HG03342 (cell line): Measurements from ENCODE around the gene FGF14.

ENCODE experiments used
- ATAC-seq: cut with Tn5 transposase; IDR thresholded peaks from one replicate; pipeline ENCODE4 v1.9.1; 2021; ENCODE audit warnings: mild to moderate bottlenecking, moderate library complexity; ENCODE audit not compliant: unreplicated experiment

FGF14 gene

DNA sequence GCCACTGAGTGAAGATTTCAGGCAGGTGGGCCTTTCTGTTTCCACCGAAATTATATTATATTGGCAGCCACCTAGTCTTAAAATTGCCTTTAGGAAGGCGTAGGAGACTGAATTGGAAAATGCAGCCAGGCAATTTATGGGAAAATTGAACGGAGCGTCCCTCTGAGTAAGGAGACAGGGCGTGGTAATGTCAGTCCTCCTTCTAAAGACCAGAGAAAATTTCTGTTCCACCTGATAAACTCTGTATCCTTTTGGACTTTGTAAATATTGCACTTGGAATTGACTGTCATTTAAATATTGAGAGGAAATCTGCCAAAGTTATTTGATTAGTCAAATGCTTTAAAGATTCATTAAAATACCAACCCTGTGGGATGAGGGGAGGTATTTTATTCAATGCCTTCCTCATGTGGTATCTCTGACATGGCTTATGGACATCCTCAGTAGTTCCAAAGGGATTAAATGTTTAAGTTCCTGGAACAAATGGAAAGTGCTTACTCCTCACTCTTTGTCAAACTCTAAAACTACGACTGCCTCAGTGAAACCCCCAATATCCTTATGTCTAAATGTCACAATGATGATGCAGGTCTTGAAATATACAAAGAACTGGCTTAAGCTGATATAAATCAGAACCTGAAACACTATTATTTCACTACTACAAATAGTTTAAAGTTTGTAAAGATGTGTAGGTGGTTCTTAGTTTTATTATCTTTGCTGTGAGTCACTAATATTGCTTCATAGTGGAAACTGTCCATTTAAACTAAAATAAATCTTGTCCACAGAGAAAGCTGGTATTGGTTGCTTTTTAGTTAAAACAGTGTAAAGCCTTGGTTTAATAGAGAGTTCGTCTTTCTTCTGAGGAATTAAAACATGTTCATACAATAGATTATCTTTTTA, 203.2 kb downstream of the FGF14 start:
- ATAC-seq = no peak

DNA sequence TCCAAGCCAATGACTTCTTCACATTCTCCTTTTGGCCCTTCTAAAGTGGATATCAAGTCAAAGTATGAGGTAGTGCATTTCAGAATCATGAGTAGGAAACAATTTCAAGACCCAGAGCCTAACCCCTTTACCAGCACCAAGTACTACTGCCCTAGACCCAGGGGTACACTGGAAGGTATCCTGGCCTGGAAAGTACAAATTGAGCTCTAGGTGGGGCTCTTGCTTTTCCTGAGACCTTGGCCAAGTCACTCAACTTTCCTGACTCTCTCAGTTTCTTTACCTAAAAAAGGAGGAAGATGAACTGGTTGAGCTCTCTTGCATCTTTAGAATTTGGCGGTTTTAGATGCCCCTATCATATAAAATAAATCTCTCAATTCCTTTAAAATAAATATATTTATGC, 204.7 kb downstream of the FGF14 start:
- no peak for ATAC-seq

DNA sequence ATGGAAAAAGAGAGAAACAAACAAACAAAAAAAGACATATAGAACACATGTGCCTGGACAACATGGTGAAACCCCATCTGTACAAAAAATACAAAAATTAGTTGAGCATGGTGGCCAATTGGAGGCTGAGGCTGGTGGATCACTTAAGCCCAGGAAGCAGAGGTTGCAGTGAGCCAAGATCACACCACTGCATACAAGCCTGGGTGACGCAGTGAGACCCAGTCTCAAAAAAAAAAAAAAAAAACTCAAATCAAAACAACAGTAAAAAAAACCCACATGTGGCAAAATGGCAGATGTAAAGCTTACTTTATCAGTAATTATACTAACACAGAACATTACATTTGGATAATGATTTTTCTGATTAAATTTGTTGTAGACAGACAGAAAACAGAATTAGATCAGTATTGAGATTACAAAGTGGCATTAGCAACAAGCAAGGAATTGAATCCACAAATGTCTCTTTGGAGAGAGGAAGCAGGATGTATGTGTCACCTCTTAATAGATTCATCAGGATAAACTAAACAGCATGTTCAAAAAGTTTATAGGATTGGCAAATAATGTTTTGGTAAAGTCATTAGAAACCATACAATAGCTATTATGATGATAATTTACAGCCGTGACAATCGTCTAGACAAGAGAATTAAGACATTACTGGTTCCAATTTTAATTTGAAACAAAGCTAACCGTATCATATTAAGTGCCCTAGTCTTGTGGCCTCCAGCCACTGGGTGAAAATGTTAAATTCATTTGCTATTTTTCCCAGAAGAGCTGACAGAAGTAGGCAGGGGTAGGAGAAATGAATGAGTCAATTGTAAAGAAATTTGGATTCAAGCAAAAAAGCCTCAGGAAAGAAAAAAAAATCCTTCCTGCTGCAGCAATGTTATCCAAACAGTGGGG, 206.0 kb downstream of the FGF14 start:
- ATAC-seq = no peak

DNA sequence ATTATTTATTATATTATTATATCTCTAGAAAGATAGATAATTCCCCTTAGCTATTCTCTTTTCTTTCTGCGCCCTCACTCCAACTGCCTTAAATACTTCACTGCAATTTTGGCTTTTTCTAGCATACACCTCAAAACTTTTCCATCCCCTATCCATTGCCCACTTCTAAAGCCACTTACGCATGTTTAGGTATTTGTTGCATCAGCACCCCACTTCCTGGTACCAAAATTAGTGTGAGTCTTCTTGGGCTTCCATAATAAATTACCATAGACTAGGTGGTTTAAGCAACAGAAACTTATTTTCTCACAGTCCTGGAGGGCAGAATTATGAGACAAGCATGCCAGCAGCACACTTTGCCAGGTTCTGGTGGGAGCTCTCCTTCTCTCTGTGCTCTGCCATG, 209.0 kb downstream of the FGF14 start:
- ATAC-seq = no peak

DNA sequence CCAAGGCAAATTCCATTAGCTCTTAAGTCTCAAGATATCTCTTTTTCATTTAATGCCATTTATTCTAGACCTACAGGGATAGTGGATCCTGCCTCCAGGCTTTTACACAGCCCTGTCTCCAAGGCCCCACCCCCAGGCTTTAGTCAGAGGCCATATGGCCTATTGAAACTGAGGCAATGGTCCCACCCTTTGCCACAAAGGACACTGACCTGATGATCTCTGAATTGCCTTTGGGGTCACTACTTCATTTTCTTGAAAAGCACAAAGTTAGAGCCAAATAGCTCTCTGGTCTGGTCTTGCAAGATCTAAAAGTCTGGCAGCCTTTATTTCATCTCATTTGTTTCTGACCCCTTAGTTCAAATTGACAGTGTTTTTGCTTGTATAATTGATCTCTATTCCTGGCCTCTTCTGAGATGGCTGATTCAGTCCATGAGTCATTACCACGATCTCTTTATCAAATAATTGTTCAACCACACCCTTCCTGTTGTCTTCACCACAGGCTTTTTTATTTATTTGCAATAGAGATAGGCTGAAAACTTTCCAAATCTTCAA, 209.8 kb downstream of the FGF14 start:
- no peak for ATAC-seq

DNA sequence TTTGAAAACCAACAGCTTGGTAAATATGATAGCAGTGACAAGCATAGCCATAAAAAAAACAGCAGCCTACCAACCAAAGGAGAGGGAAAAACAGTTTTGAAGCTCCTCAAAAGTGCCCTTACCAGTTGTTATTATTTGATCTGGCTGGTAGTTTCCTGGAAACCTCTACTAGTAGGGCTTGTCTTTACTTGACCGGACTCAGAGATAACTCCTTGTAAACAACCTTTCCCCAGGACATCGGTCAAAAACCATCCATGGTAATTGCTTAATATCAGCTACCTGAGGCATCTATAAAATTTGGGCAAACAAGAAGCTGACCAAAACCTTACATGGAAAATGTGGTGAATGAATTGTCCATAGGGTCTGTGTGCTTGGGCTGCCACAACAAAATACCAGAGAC, 210.9 kb downstream of the FGF14 start:
- ATAC-seq = no peak

DNA sequence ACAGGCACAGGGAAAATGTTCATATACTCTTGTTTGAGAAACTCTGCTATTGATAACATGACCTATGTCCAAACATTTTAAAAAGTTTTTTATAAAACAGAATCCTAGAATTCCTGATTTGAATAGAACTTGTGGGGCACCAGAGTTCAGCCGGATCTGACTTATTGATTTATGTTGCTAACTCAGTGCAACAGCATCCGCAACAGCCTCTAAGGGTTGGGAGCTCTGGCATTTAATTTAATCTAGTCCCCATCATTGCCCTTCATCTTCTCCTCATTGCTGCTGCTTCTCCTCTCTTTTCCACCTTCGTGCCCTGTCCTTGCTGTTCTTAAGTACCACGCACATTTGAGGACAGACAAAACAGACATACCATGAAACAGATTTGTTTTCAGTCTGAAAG, 214.5 kb downstream of the FGF14 start:
- ATAC-seq = no peak

DNA sequence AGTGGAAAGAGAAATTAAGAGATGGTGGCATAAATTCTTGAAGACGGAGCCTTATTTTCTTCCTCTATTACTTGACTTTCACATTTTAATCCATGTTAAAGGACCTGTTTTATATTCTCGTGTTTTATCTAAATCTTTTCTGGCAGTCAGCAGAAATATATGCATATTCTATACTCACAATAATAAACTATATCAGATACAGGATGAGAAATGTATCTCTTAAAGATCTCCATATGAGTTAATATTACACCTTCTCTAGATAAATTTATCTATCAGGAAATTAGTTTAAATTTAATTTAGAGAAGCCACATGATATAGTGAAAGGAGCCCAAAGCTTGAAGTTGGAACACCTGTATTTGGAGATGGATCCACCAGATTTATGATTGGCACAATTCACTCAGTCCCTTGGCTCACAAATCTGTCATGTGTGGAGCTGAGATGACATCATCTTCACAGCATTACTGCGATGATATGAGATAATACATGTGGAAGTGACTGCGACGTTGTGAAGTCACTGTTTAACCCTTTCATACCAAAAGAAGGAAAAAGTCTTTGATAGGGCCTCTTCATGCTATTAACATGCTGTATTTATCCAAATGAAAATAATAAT, 216.4 kb downstream of the FGF14 start:
- ATAC-seq = no peak

DNA sequence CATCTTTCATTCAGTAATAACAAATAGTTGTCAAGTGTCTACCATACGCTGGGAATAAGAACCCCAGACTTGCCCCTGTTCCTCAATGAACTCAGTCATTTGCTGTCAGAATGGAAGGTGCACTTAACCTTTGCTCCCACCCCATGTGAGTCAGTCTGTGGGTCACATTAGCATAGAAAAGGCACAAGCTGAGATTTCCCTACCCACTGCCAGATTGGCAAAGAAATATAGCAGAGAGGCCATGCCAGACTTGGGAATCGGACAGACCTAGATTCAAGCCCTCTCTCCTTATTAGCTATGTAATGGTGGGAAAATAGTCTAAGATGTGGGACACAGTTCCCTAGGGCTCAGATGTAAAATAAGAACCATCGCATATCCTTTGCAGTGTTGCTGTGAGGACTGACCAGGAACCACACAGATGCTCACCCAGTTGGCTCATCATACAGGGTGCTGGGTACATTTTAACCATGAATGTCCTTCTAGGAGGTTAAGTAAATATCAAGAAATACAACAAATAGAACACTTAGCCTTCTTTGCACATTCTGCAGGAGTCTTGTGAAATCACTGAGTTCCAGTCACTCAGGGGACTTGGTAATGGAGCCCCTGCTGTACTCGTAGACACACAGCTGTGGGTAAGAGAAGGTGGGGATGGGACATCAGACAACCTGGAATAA, 218.2 kb downstream of the FGF14 start:
- no peak for ATAC-seq

DNA sequence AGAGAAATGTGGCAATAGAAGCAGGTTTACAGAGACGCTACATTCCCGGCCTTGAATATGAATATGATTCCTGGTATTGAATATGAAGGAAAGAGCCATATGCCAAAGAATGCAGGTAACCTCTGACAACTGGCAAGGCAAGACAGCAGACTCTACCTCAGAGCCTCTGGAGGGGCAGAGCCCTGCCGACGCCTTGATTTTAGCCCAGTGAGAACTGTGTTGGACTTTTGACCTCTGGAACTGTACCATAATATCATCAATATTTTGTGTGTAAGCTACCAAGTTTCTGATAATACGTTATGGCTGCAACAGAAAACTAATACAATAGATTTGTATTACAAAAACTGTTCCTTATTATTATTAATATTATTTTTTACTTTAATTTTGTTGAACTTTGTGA, 219.7 kb downstream of the FGF14 start:
- no peak for ATAC-seq

DNA sequence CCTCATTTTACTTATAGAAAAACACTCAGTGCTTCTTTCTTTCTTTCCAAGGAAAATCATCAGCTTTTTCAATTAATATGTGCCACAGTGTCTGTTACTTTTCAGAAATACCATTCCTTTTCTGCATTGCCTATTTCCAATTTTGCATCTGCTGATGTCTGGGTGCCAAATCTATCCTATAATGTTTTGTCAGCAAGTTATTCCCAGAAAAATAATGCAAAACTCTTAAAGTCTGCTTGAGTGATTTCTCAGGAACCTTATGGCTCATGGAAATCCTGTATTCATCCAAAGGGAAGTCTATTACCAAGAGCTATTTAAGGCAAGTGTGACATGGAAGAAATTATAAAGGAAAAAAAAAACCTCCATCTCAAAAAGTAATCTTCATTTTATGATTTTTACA, 224.4 kb downstream of the FGF14 start:
- no peak for ATAC-seq

DNA sequence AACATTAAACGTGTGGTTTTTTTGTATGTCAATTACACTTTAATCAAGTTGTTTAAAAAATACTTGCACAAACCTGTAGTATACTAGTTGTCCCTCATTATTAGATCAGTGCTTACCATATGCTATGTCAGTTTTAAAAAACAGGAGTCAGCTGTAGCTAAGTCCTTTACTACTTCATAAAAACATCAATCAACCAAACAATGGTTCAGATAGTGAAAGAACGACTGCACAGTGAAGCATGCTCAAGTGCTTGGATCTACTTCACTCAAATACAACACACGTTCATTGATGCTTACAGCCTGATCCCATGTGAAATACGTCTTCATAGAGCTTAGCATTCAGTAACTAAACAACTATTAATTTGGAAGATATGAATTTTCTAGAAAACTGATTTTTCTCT, 225.0 kb downstream of the FGF14 start:
- no peak for ATAC-seq

DNA sequence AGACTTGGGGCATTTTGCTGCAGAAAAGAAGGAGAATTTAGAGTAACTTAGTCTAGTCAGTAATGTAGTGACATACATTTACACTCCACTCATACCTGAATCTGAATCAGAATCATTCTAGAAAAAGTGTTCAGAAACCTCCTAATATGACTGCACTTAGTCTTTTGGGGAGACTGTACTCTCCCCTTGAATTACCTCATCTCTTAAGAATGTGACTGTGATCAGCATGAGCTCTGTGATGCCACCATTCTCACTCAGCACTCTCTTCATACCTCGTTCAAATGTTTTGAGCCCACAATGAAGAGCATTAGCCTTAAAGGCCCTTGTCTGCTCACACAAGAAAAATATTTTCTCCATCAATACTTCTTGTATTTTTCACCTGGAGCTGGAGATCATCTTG, 229.4 kb downstream of the FGF14 start:
- ATAC-seq = no peak

DNA sequence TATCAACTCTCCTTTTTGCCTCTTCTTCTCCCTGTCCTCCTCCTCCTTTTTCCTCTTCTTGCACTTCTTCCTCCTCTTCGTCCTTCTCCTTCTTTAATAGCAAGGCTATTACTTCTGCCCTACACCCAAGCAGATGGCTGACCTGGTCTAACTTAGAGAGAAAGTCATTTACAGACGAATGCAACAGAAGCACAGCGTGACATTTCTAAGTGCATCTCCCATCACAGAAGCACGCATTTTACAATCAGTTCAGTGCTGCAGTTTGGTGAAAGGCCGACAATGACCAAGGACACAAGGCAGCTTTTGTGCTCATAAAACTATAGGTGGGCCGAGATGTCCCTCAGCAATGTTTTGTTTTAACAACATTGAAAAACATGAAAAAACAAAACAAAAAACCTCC, 231.5 kb downstream of the FGF14 start:
- no peak for ATAC-seq

DNA sequence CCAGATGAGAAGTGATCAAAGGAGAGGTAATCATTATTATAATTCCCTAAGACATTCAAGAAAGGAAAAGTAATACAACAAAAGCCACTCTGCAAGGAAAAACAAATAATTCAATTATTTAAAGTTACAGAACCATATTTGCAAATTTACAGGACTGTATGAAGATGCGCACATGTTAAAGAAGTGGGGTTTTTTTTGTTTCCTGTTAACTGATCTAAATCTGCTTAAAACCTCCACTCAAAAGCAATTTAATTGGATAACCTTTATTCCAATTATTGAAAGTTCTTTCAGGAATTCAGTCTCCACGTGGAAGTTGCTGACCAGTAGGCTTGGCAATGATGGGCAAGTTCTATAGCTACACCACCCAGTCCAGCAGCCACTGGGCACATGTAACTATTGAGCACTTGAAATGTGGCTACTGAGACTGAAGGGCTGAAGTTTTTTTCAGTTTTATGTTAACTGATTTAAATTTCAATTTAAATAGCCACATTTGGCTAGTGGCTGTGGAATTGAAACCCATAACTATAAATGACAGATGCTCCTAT, 232.3 kb downstream of the FGF14 start:
- ATAC-seq = no peak

DNA sequence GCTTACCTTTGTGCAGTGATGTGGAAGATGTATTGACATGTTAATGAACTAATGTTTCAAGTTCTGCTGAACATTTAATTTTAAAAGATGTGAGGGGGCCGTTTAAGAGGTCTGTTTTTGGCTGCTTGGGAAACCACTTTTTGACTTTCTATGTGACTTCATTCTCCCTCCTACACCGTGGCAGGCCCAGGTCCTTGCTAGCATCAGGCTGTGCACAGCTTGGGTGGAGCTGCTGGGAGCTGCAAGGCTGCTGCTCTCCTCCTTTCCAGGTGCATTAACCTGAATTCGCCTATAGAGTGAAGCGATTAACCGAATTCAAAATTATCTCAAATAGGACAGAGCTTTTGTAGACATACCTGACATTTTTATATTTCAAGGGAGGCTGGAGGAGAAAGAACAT, 249.1 kb downstream of the FGF14 start:
- ATAC-seq = no peak

DNA sequence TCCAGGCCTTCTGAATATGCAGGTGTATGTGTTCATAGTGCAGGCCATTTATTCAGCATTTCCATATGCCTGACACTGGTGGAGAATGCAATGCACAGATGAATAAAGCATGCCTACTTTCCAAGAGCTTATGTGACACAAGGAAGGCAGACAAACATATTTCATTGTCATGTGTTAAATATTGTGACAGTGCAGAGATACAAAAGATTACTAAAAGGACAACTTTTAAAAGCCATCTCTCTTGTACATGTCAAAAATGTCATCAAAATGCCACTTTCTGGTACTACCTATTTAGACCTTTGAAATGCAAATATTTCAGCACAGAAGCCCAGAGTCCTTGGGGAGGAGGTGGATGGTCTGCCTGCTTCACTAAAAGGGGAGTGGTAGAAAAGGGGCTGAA, 254.5 kb downstream of the FGF14 start:
- no peak for ATAC-seq

DNA sequence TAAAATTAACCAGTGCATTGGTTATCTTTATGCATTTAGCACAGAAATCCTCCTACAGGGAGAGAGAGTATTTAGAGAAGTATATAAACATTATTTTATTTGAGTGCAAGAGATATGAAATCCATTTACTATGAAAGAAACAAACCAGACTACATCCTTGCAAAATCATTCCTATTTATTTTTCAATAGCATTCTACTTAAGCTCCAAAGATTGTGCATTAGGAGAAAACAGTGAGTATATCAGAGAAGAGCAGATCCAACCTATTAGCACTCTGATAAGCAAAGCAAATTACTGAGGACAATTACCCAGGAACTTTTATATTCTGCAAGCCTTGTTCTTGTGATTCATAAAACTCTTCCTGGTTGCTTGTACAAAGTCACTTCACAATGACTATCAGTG, 256.1 kb downstream of the FGF14 start:
- no peak for ATAC-seq

DNA sequence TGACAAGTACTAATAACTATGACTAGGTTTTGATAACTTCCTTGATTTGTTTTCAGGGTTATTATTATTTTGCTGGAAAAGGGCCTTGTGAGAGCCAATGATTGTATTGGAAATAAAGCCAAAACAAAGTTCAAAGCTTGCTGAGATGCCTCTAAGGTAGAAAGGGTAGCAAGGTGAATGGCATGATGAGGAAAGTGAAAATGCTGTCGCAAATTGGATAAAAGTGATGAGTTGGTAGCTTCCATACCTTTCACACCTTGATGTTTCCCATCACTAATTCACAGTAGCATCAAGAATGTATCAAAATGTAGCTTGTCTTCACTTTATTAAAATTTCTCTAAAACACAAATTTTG, 259.4 kb downstream of the FGF14 start:
- no peak for ATAC-seq

DNA sequence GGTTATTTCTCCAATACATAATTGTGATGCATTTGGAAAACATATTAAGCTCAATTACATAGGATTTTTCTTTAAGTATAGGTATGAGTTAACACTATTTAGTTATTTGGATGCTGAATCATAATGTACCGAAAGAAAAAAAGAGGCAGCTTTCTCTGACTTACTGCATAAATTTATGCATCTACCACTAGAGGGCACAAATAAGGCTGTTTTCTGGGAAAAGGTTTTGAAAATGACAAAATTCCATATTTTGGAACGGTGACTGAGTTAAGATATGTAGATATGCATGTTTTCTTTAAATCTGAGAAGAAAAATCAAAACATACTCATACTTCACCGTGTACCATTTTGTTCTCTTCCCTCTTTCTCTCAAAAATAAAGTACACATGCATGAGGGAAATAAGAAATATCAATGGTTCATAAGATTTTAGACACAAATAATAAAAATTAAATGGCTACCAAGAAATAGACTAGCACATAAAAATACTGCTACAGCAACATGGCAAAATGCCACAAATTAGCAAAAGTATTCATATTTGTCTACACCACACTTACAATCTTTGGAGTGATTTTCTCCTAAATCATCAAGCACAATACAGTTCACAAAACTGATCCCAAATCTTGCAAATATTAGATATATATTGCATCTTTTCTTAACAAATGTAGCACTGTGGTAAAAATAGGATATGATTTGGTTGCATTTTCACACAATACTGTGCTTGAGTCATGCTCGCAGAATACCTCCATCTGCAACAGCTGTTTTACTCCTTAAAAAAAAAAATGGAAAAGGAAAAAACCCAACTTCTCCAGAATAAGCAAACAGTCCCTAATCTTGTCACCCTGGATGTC, 260.0 kb downstream of the FGF14 start:
- ATAC-seq = peak; percentile 55
